Skeletal muscle tissue (tissue), 4 donors: ENCODE data around the gene TBX10. TPM values are rescaled to one million over a fixed set of nuclear protein-coding genes. Genes with fewer than 3 reads are reported as not detected.
A peak's percentile ranks its signal among the peaks of the same experiment; 100 is the strongest.

Experiments
- H3K27ac ChIP-seq: one replicate; pipeline ENCODE4 v1.7.0; 2013; ENCODE audit warnings: mild to moderate bottlenecking, low read depth, low read length, inconsistent platforms
- H3K27me3 ChIP-seq, 3 donors: one replicate each; pipeline ENCODE4 v1.7.0; 2013; ENCODE audit warnings: low read length in 3 of 3; ENCODE audit not compliant: control insufficient read depth in 3 of 3, insufficient read depth in 3 of 3
- H3K36me3 ChIP-seq, 3 donors: one replicate each; pipeline ENCODE4 v1.7.0; 2013; ENCODE audit warnings: low read length in 3 of 3; ENCODE audit not compliant: control insufficient read depth in 3 of 3, insufficient read depth in 3 of 3
- H3K4me1 ChIP-seq, 3 donors: one replicate each; pipeline ENCODE4 v1.7.0; 2013; ENCODE audit warnings: low read length in 3 of 3, mild to moderate bottlenecking in 3 of 3; ENCODE audit not compliant: control insufficient read depth in 3 of 3, insufficient read depth in 3 of 3
- H3K4me3 ChIP-seq, 3 donors: one replicate each; pipeline ENCODE4 v1.7.0; 2013; ENCODE audit warnings: low read length in 3 of 3
- H3K9ac ChIP-seq, 3 donors: one replicate each; pipeline ENCODE4 v1.7.0; 2013; ENCODE audit warnings: low read length in 3 of 3, mild to moderate bottlenecking in 3 of 3, moderate library complexity in 2 of 3, low read depth in 1 of 3
- H3K9me3 ChIP-seq, 3 donors: one replicate each; pipeline ENCODE4 v1.7.0; 2013; ENCODE audit warnings: low read length in 3 of 3; ENCODE audit not compliant: control insufficient read depth in 3 of 3
- total RNA-seq: library from RNA; depleted of rRNA; stranded (reverse); fragments of >200 nt; gene quantifications from one replicate; pipeline ENCODE4 v1.2.3, GENCODE V29; 2014
- donor health status: Osteomylitis.

TBX10 gene
- total RNA-seq, 1 donor from 2014 or later: not detected

- peaks cover 7 to 28% (median 11%) of the 10 kb centered on the region in 3 donors for H3K4me1 ChIP-seq
- H3K27ac ChIP-seq: no peak overlapping the region
- no peak overlapping the region for H3K9ac ChIP-seq
- no peaks in the 10 kb centered on the region for H3K9me3 ChIP-seq
- peaks cover 16 to 25% (median 22%) of the 10 kb centered on the region in 3 donors for H3K36me3 ChIP-seq
- no peaks in the 10 kb centered on the region for H3K27me3 ChIP-seq
- H3K4me3 ChIP-seq: no peak overlapping the region
These were observed 52.9 kb downstream of the TBX10 start for GRCh38 chr11:67586568-67587250.

- no peak overlapping the region for H3K4me3 ChIP-seq
- no peak overlapping the region for H3K9ac ChIP-seq
- H3K9me3 ChIP-seq: no peaks in the 10 kb centered on the region
- H3K4me1 ChIP-seq: peaks cover 7 to 28% (median 11%) of the 10 kb centered on the region in 3 donors
- H3K27ac ChIP-seq: no peak overlapping the region
- H3K27me3 ChIP-seq: no peaks in the 10 kb centered on the region
- peaks cover 16 to 25% (median 22%) of the 10 kb centered on the region in 3 donors for H3K36me3 ChIP-seq
These were observed 53.7 kb downstream of the TBX10 start for GRCh38 chr11:67585911-67586310.

- peak overlapping the region; percentile 83 for H3K27ac ChIP-seq
These were observed 54.4 kb downstream of the TBX10 start for GRCh38 chr11:67584881-67585873.

GRCh38 chr11:67584205-67584880 is 55.2 kb downstream of the TBX10 start:
- peak overlapping the region; percentile 83 for H3K27ac ChIP-seq
- peaks cover 0 to 5% (median 2%) of the 10 kb centered on the region in 3 donors for H3K27me3 ChIP-seq
- peaks cover 16 to 25% (median 22%) of the 10 kb centered on the region in 3 donors for H3K36me3 ChIP-seq
- H3K4me3 ChIP-seq: peak overlapping the region; percentile 74 to 76 (median 75)
- H3K4me1 ChIP-seq: peaks cover 7 to 28% (median 11%) of the 10 kb centered on the region in 3 donors
- H3K9me3 ChIP-seq: no peaks in the 10 kb centered on the region
- peak overlapping the region; percentile 85 to 90 (median 89) for H3K9ac ChIP-seq

More at GRCh38 chr11:67584881-67585873, 54.4 kb downstream of the TBX10 start:
- Histone ChIP-seq H3K4me1 (peaks cover 7 to 28% (median 11%) of the 10 kb centered on the region in 3 donors), H3K27me3 (no peaks in the 10 kb centered on the region), H3K36me3 (peaks cover 16 to 25% (median 22%) of the 10 kb centered on the region in 3 donors), H3K9ac (peak overlapping the region; percentile 85 to 90 (median 89)), H3K9me3 (no peaks in the 10 kb centered on the region), H3K4me3 (peak overlapping the region; percentile 74 to 76 (median 75))

GRCh38 chr11:67583247-67584204 is 56.0 kb downstream of the TBX10 start, which contains the start of gene GSTP1:
Gene GSTP1 (plus strand): TSS chr11:67583812. CDS start chr11:67583844, 32 bp downstream.
- Histone ChIP-seq H3K27ac (peak within 1 kb of the TSS; percentile 83), H3K9me3 (no peaks in the 10 kb centered on the region), H3K9ac (peak within 1 kb of the TSS; percentile 85 to 90 (median 89)), H3K27me3 (peaks cover 0 to 7% (median 5%) of the 10 kb centered on the region in 3 donors), H3K4me1 (peaks cover 7 to 28% (median 11%) of the 10 kb centered on the region in 3 donors), H3K4me3 (peak within 1 kb of the TSS; percentile 74 to 76 (median 75)), H3K36me3 (peaks cover 16 to 23% (median 22%) of the 10 kb centered on the region in 3 donors)

- Histone ChIP-seq H3K9me3 (no peaks in the 10 kb centered on the region), H3K27ac (no peak overlapping the region), H3K4me1 (peaks cover 7 to 28% (median 11%) of the 10 kb centered on the region in 3 donors), H3K4me3 (no peak overlapping the region), H3K36me3 (peaks cover 16 to 20% (median 20%) of the 10 kb centered on the region in 3 donors), H3K9ac (no peak overlapping the region), H3K27me3 (peaks cover 6 to 20% (median 18%) of the 10 kb centered on the region in 3 donors)
These were observed 57.6 kb downstream of the TBX10 start for GRCh38 chr11:67582011-67582410.

GRCh38 chr11:67581469-67581868 is 58.1 kb downstream of the TBX10 start:
- H3K9ac ChIP-seq: no peak overlapping the region
- peaks cover 12 to 19% (median 16%) of the 10 kb centered on the region in 3 donors for H3K36me3 ChIP-seq
- H3K27ac ChIP-seq: no peak overlapping the region
- H3K27me3 ChIP-seq: peaks cover 6 to 26% (median 20%) of the 10 kb centered on the region in 3 donors
- peaks cover 7 to 28% (median 11%) of the 10 kb centered on the region in 3 donors for H3K4me1 ChIP-seq
- H3K4me3 ChIP-seq: no peak overlapping the region
- H3K9me3 ChIP-seq: no peaks in the 10 kb centered on the region
